WERI-Rb-1 (cell line): ENCODE measurements around the gene SLIT2.

Source experiments
- DNase-seq: peaks from one replicate; pipeline ENCODE4 v3.0.0-alpha.2; 2020
- H3K27ac ChIP-seq: fragments of 250-450 bp; sonication (Bioruptor Pico); 2 replicates; pipeline ENCODE4 v1.5.1; 2020; ENCODE audit warnings: mild to moderate bottlenecking, moderate library complexity
- H3K27me3 ChIP-seq: fragments of 250-450 bp; sonication (Bioruptor Pico); 2 replicates; pipeline ENCODE4 v1.5.1; 2021; ENCODE audit warnings: mild to moderate bottlenecking, low read depth, moderate library complexity; ENCODE audit not compliant: insufficient read depth, severe bottlenecking
- H3K36me3 ChIP-seq: fragments of 250-450 bp; sonication (Bioruptor Pico); 2 replicates; pipeline ENCODE4 v1.5.1; 2020; ENCODE audit warnings: mild to moderate bottlenecking, moderate library complexity
- H3K4me3 ChIP-seq: 2 replicates; pipeline ENCODE4 v1.5.1; 2011; ENCODE audit warnings: low read depth, mild to moderate bottlenecking, control low read depth, low read length
- H3K9me3 ChIP-seq: fragments of 250-450 bp; sonication (Bioruptor Pico); 2 replicates; pipeline ENCODE4 v1.5.1; 2021; ENCODE audit warnings: mild to moderate bottlenecking, moderate library complexity; ENCODE audit not compliant: severe bottlenecking
- TF ChIP-seq, protein P1 (sequence below): IDR thresholded peaks from 2 replicates; pipeline ENCODE4 v1.5.1; 2011; ENCODE audit warnings: low read depth, mild to moderate bottlenecking, control low read depth, inconsistent platforms, low read length

Gene SLIT2

DNA sequence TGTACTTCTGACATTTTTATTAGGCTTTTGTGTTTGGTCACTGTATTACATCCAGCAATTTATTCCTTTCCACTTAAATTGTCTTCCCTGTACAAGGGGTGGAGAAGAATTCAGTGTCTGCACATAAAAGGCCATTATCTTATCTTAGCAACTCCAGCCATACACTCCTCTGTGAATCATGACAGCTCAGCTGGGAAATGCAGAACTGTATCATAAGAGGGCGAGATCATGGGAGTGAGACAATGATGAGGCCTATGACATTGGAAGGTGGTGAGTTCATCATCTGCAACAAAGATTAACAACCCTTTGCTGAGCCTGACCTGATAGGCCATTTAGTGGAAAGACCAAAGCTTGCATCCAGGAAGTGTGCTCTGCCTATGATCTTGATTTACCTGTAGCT, 33.3 kb downstream of the SLIT2 start:
- H3K9me3 ChIP-seq = no peaks in the 10 kb centered on the region
- TF ChIP-seq, protein P1, sequence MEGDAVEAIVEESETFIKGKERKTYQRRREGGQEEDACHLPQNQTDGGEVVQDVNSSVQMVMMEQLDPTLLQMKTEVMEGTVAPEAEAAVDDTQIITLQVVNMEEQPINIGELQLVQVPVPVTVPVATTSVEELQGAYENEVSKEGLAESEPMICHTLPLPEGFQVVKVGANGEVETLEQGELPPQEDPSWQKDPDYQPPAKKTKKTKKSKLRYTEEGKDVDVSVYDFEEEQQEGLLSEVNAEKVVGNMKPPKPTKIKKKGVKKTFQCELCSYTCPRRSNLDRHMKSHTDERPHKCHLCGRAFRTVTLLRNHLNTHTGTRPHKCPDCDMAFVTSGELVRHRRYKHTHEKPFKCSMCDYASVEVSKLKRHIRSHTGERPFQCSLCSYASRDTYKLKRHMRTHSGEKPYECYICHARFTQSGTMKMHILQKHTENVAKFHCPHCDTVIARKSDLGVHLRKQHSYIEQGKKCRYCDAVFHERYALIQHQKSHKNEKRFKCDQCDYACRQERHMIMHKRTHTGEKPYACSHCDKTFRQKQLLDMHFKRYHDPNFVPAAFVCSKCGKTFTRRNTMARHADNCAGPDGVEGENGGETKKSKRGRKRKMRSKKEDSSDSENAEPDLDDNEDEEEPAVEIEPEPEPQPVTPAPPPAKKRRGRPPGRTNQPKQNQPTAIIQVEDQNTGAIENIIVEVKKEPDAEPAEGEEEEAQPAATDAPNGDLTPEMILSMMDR = no peak
- no peaks in the 10 kb centered on the region for H3K27me3 ChIP-seq
- H3K4me3 ChIP-seq = no peak overlapping the region
- H3K27ac ChIP-seq = no peak overlapping the region
- no peaks in the 10 kb centered on the region for H3K36me3 ChIP-seq
- no peak for DNase-seq

DNA sequence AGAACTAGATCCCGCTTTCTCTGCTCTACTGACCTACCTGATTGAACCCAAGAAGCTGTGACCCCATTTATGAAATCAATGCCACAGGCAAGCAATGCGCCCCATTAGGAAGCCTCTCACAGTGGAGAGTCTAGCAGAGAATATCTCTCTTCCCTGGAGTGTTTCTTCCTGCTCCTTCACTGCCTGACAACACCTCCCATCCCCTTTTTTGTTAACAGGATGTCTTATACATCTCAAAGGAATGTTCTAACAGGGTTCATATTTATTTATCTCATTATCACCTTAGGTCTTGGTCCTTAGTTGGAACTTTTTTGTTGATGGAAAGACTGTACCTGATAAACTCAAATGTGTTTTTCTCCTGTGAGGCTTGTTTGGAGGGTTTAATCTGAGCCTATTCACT, 35.5 kb downstream of the SLIT2 start:
- H3K27me3 ChIP-seq = no peaks in the 10 kb centered on the region
- TF ChIP-seq, protein P1 = no peak
- H3K4me3 ChIP-seq = no peak overlapping the region
- H3K27ac ChIP-seq = no peak overlapping the region
- no peaks in the 10 kb centered on the region for H3K36me3 ChIP-seq
- no peak for DNase-seq
- H3K9me3 ChIP-seq = no peaks in the 10 kb centered on the region

DNA sequence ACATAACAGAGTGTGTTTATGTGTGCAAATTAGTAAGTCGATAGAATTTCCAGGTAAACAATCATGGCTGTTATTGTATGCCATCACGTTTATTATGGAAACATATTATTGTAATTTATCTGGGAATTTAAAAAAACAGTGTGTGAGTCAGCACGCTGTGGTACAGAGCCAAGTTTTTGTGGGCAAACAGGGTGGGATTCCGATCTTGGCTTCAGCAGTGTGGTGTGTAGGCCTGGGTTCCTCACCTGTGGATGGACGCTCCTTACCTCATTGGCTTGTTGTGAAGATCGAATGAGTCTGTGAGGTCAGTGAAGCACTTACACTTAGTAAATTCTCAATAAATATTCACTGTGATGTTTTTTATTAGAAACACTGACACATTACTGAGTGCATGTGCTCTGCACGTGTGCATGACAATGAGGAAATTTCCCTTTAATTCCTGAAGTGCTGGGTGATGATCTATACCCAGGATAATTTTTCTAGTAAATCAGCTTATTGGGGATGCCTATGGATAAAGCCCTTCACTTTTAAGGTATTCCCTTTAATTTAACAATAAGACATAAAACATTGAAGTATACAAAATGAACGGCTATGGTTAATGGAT, 36.4 kb downstream of the SLIT2 start:
- H3K36me3 ChIP-seq = no peaks in the 10 kb centered on the region
- no peak for DNase-seq
- H3K9me3 ChIP-seq = no peaks in the 10 kb centered on the region
- H3K27ac ChIP-seq = no peak overlapping the region
- no peaks in the 10 kb centered on the region for H3K27me3 ChIP-seq
- TF ChIP-seq, protein P1 = no peak
- no peak overlapping the region for H3K4me3 ChIP-seq

DNA sequence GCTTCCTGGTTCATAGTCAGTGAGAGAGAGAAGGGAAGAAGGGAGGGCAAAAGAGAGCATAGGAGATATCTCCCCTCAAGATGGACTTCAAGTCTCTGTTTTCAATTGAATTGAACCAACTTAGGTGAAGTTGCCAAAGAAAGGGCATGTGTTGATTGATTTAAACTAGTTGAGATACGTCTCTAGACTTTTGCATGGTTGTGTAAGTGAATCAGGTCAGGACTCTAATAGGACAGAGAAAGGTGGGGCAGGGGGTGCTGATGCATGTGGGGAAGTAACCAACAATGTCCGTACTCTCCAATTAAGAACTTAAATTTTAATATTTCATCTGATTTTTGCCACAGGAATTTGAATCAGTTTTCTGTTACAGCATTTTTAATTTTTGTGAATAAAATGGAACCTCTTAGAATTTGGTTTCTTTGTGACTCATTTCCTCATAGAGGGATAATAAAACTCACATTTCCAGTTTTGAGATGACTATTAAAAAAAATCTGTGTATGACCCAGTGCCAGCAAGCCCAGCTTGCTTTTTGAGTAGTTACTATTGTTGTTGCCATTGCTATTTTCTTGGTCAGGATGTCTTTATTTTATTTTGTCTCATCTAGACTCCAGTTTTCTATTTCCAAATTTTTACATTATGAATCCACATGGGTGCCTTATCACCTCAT, 37.3 kb downstream of the SLIT2 start:
- Histone ChIP-seq H3K27ac (no peak overlapping the region), H3K4me3 (no peak overlapping the region), H3K9me3 (no peaks in the 10 kb centered on the region), H3K36me3 (no peaks in the 10 kb centered on the region), H3K27me3 (no peaks in the 10 kb centered on the region)
- no peak for DNase-seq
- TF ChIP-seq, protein P1 = no peak

DNA sequence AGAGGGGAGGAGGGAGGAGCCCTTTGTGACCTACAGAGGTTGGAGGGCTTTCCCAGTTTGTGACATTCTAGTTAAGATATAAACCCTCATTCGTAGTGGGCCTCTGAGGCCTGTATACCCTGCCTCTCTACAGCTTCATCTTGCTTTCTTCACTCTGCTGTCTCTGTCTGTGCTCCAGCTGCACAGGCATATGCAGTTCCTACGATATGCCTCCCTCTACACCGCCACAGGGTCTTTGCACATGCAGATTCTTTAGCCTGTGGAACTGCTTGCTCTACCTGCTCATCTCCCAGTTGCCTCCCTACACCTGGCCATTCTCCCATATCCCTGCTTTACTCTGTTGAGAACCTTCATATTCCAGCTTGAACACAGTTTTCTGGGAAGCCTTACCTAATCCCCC, 38.1 kb downstream of the SLIT2 start:
- Histone ChIP-seq H3K27me3 (no peaks in the 10 kb centered on the region), H3K27ac (no peak overlapping the region), H3K9me3 (no peaks in the 10 kb centered on the region), H3K36me3 (no peaks in the 10 kb centered on the region), H3K4me3 (no peak overlapping the region)
- DNase-seq = no peak
- TF ChIP-seq, protein P1 = no peak

DNA sequence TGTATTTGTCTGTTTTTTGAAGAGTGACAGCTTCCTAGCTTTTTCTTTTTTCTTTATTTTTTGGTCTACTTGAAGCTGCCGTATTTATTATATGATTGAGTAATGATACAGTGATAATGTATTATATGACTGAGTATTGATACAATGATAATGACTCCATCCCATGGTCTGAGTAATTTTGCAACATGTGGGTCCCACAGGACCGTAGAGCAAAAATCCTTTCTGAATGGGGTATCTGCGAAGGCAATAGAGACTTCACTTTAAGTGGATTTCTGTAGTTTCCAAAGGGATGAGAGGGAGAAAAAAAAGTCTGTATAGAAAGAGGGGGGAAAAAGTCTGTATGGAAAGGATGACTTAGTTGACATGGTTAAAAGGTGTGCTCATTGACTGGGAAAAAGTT, 41.0 kb downstream of the SLIT2 start:
- H3K4me3 ChIP-seq = no peak overlapping the region
- TF ChIP-seq, protein P1 = no peak
- H3K27ac ChIP-seq = no peak overlapping the region
- DNase-seq = no peak
- H3K27me3 ChIP-seq = no peaks in the 10 kb centered on the region
- H3K9me3 ChIP-seq = no peaks in the 10 kb centered on the region
- no peaks in the 10 kb centered on the region for H3K36me3 ChIP-seq
